PFSK-1 (cell line): ENCODE data around the gene PCYT1B.

Experiments
- POLR2AphosphoS5 ChIP-seq: IDR thresholded peaks from 2 replicates; pipeline ENCODE4 v1.6.1; 2012; ENCODE audit warnings: low read depth, mild to moderate bottlenecking, control low read depth, low read length, moderate library complexity
- SIN3A ChIP-seq: IDR thresholded peaks from 2 replicates; pipeline ENCODE4 v1.6.1; 2012; ENCODE audit warnings: mild to moderate bottlenecking, low read length, moderate library complexity, borderline replicate concordance; ENCODE audit not compliant: insufficient read depth

DNA sequence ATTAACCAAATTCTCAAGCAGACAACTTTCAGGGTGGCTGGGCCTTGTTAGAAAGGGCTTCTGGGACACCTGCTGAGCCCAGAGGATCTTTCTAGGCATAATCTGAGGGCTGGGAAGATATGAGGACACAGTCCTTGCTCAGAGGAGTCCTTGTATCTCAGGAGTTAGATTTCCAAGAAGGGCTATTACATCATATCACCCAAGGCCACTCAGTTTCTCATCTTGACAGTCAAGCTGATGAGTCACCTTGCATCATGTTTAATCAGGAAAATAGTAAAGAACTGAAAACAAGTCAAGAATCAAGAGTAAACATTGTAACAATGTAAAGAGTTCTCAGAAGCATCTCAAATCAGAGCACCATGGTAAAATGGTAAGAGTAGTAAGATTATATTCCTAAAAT lies 4.0 kb downstream of the PCYT1B start:
- TF ChIP-seq POLR2AphosphoS5: no peak
- TF ChIP-seq SIN3A: no peak
